Muscle of back (tissue), 11 donors: ENCODE results near the gene GIMAP8. TPM values are rescaled to one million over a fixed set of nuclear protein-coding genes. Genes with fewer than 3 reads are reported as not detected.
"Not testable (repeated sequence)": the region's sequence is repeated elsewhere in the genome, so short reads cannot be mapped to it uniquely, and the experiment has no call there.

ENCODE experiments used
- DNase-seq, 3 donors: peaks; one replicate each; pipeline versions ENCODE4 v3.0.0 to v3.0.0-alpha.2; 2013
- polyA plus RNA-seq, 10 donors: library from polyadenylated mRNA; unstranded; fragments of 120-200 nt; gene quantifications; one replicate each; pipeline ENCODE4 v1.2.1, GENCODE V29; 2013; ENCODE audit not compliant: insufficient read length in 10 of 10

GIMAP8 gene
- polyA plus RNA-seq, 10 donors: 5.5 to 9.8 (median 7.1) TPM

GRCh38 chr7:150458756-150459155 is 8.3 kb downstream of the GIMAP8 start:
- DNase-seq: no peak

- DNase-seq: no peak
These were observed 11.1 kb downstream of the GIMAP8 start for GRCh38 chr7:150461520-150461919.

GRCh38 chr7:150462413-150462812 is 12.0 kb downstream of the GIMAP8 start:
- DNase-seq: no peak

GRCh38 chr7:150463461-150463860 is 13.0 kb downstream of the GIMAP8 start:
- no peak for DNase-seq

- DNase-seq: no peak
These were observed 14.5 kb downstream of the GIMAP8 start for GRCh38 chr7:150464962-150465361.

- DNase-seq: no peak
These were observed 15.0 kb downstream of the GIMAP8 start for GRCh38 chr7:150465414-150465813.

- DNase-seq: no peak
These were observed 16.0 kb downstream of the GIMAP8 start for GRCh38 chr7:150466477-150466876.

- DNase-seq: no peak
These were observed 17.8 kb downstream of the GIMAP8 start for GRCh38 chr7:150468241-150468640.

GRCh38 chr7:150471886-150472285 is 21.5 kb downstream of the GIMAP8 start:
- DNase-seq: no peak

GRCh38 chr7:150473902-150474301 is 23.5 kb downstream of the GIMAP8 start:
- no peak for DNase-seq

- no peak for DNase-seq
These were observed 25.9 kb downstream of the GIMAP8 start for GRCh38 chr7:150476285-150476684.

- DNase-seq: no peak
These were observed 26.6 kb downstream of the GIMAP8 start for GRCh38 chr7:150476819-150477631.

- DNase-seq: no peak
These were observed 28.7 kb downstream of the GIMAP8 start for GRCh38 chr7:150479023-150479716.

- DNase-seq: peak in 1 of 3 donors; percentile 15
These were observed 30.9 kb downstream of the GIMAP8 start for GRCh38 chr7:150481186-150481920.

- no peak for DNase-seq
These were observed 31.5 kb downstream of the GIMAP8 start for GRCh38 chr7:150481922-150482321.

- not testable (repeated sequence) for DNase-seq
These were observed 33.1 kb downstream of the GIMAP8 start for GRCh38 chr7:150483514-150483913.

- DNase-seq: not testable (repeated sequence)
These were observed 33.6 kb downstream of the GIMAP8 start for GRCh38 chr7:150484071-150484470.

- DNase-seq: no peak
These were observed 37.2 kb downstream of the GIMAP8 start for GRCh38 chr7:150487625-150488024.

GRCh38 chr7:150489782-150490181 is 39.4 kb downstream of the GIMAP8 start:
- DNase-seq: no peak

- DNase-seq: not testable (repeated sequence)
These were observed 43.0 kb downstream of the GIMAP8 start for GRCh38 chr7:150493442-150493841.

- no peak for DNase-seq
These were observed 52.1 kb downstream of the GIMAP8 start for GRCh38 chr7:150502519-150502918.

GRCh38 chr7:150503155-150503554 is 52.7 kb downstream of the GIMAP8 start:
- DNase-seq: no peak

- DNase-seq: no peak
These were observed 53.2 kb downstream of the GIMAP8 start for GRCh38 chr7:150503581-150503980.
